Breast epithelium (tissue), 3 donors: ENCODE results near the gene WFDC5.

Experiments used
- CTCF ChIP-seq, 3 donors: fragments of 450-650 bp; IDR thresholded peaks; one replicate each; pipeline ENCODE4 v1.5.1; 2016 to 2017; ENCODE audit warnings: antibody characterized with exemption in 3 of 3, mild to moderate bottlenecking in 3 of 3, moderate library complexity in 3 of 3
- POLR2A ChIP-seq: fragments of 450-650 bp; IDR thresholded peaks from one replicate; pipeline ENCODE4 v1.6.1; 2016; ENCODE audit warnings: antibody characterized with exemption, mild to moderate bottlenecking, moderate library complexity

- TF ChIP-seq CTCF (IDR thresholded peaks at IDR 0.05) (no peak), POLR2A (no peak)
These were observed 9.7 kb downstream of the WFDC5 start for GRCh38 chr20:45105317-45105716.
